Measurements from ENCODE around the gene MPI. TPM values are rescaled to one million over a fixed set of nuclear protein-coding genes. Genes with fewer than 3 reads are reported as not detected.

The MPI gene
- total and polyA plus RNA-seq, 2 of the 8 experiments (the other 6 are each of a cell fraction or from before 2014, with no cell fraction given): 31.0 to 74.8 TPM

GRCh38 chr15:74928771-74929198 is 38.9 kb downstream of the MPI start:
- 92% methylated on average over 5 of the region's 5 CpGs; no CpG with 5 or more reads in 1 of the 2 experiments for WGBS, 2 experiments (ENCODE audit: extremely low coverage in 1 of 2, insufficient coverage in 1 of 2, insufficient read length in 1 of 2, insufficient replicate concordance in 2 of 2, low coverage in 1 of 2, low lambda C conversion rate in 2 of 2, missing lambda C conversion rate in 1 of 2)
- H4K5ac ChIP-seq (ENCODE audit: insufficient read length, low read depth, low read length): no peak overlapping the region
- no peak overlapping the region for H2AK5ac ChIP-seq (ENCODE audit: low read depth, low read length)
- H3K79me1 ChIP-seq (ENCODE audit: low read depth, low read length): no peaks in the 10 kb centered on the region
- no peak overlapping the region for H4K91ac ChIP-seq (replicated peaks; ENCODE audit: insufficient read length, low read length)
- H4K20me1 ChIP-seq (replicated peaks in 1 of 2; ENCODE audit: control insufficient read depth in 1 of 2, insufficient read depth in 2 of 2, low read length in 2 of 2): peaks cover 3 to 4% of the 10 kb centered on the region in 2 experiments
- no peak overlapping the region for H4K8ac ChIP-seq (ENCODE audit: extremely low read depth, insufficient read depth, low read length)
- no peak overlapping the region for H2BK15ac ChIP-seq (ENCODE audit: low read length)
- H2AFZ ChIP-seq (ENCODE audit: low read length): no peak overlapping the region
- H3K27me3 ChIP-seq (replicated peaks in 1 of 4; ENCODE audit: control insufficient read depth in 3 of 4, extremely low read depth in 1 of 4, insufficient read depth in 3 of 4, low read length in 3 of 4): no peaks in the 10 kb centered on the region
- no peaks in the 10 kb centered on the region for H3K4me1 ChIP-seq (replicated peaks in 1 of 4; ENCODE audit: control insufficient read depth in 3 of 4, insufficient read depth in 4 of 4, low read length in 3 of 4)
- H3K23ac ChIP-seq (ENCODE audit: insufficient read length): no peak overlapping the region
- H2BK12ac ChIP-seq (ENCODE audit: low read depth, low read length): no peak overlapping the region
- no peak overlapping the region for H3K27ac ChIP-seq (ENCODE audit: low read depth, low read length)
- H3K9me3 ChIP-seq (ENCODE audit: insufficient read depth in 2 of 2, low read depth in 1 of 2, low read length in 1 of 2): no peaks in the 10 kb centered on the region
- no peak overlapping the region for H3K9ac ChIP-seq (replicated peaks in 1 of 4; ENCODE audit: extremely low read depth in 1 of 4, low read depth in 3 of 4, low read length in 3 of 4)
- peaks cover 3 to 43% of the 10 kb centered on the region in 2 experiments for H3K79me2 ChIP-seq (ENCODE audit: control insufficient read depth in 1 of 2, insufficient read depth in 2 of 2, low read length in 2 of 2)
- H3K23me2 ChIP-seq (ENCODE audit: low read depth, low read length): no peaks in the 10 kb centered on the region
- TF ChIP-seq CREB1 (IDR thresholded peaks at IDR 0.05): no peak
- no peak for TF ChIP-seq ATF2 (IDR thresholded peaks at IDR 0.05; ENCODE audit: low read length)
- no peak for TF ChIP-seq PHF8 (conservative IDR thresholded peaks at IDR 0.05; ENCODE audit: low read depth, low read length)
- no peak for TF ChIP-seq RXRA (IDR thresholded peaks at IDR 0.05; ENCODE audit: insufficient read depth, low read depth, low read length)
- no peak for TF ChIP-seq GABPA (IDR thresholded peaks at IDR 0.05; ENCODE audit: borderline replicate concordance, insufficient read depth, low read length)
- TF ChIP-seq SIRT6 (IDR thresholded peaks at IDR 0.05; ENCODE audit: low read length): no peak
- TF ChIP-seq CTCF (IDR thresholded peaks at IDR 0.05; ENCODE audit: control extremely low read depth in 1 of 3, insufficient read depth in 1 of 3, low read depth in 1 of 3, low read length in 3 of 3): no peak
- TF ChIP-seq SAP30 (IDR thresholded peaks at IDR 0.05; ENCODE audit: insufficient read depth, insufficient replicate concordance, low read length): no peak
- TF ChIP-seq SIN3A (conservative IDR thresholded peaks at IDR 0.05 in 1 of 2, IDR thresholded peaks at IDR 0.05 in 1 of 2; ENCODE audit: low read depth in 1 of 2, low read length in 2 of 2): no peak
- DNase-seq (ENCODE audit: low read depth in 1 of 2, low spot score in 2 of 2) (no peak), FAIRE-seq (no peak)
- H3K14ac ChIP-seq (ENCODE audit: insufficient read length): no peak overlapping the region
- peaks cover 4 to 48% (median 25%) of the 10 kb centered on the region in 4 experiments; a peak in 6 of 8 replicates for H3K36me3 ChIP-seq (ENCODE audit: control insufficient read depth in 2 of 4, insufficient read depth in 4 of 4, low read length in 3 of 4)
- H3K18ac ChIP-seq (ENCODE audit: extremely low read depth, low read length): no peak overlapping the region
- no peak overlapping the region for H2BK120ac ChIP-seq (replicated peaks; ENCODE audit: low read depth, low read length)
- H2BK20ac ChIP-seq (ENCODE audit: low read length): no peak overlapping the region
- no peak overlapping the region for H2BK5ac ChIP-seq (ENCODE audit: low read depth, low read length)
- ChIA-PET CTCF (ENCODE audit: partially characterized antibody) (interaction anchor here (1.6 kb wide), 1 partner anchor 27 kb away, joined by 8 read pairs; no protein-coding TSS in a partner anchor), POLR2A (ENCODE audit: partially characterized antibody) (interaction anchor here (0.6 to 1.4 kb wide), 2 partner anchors 22 to 25 kb away, joined by 4 to 5 read pairs; partner anchors contain the start of gene FAM219B)
- no peak overlapping the region for H3K56ac ChIP-seq (replicated peaks; ENCODE audit: insufficient read length, low read depth, low read length)
- no peak overlapping the region for H3K4me2 ChIP-seq (ENCODE audit: insufficient read depth in 1 of 2, low read depth in 2 of 2, low read length in 2 of 2)
- H3K4ac ChIP-seq (replicated peaks; ENCODE audit: insufficient read length, low read depth, low read length): no peak overlapping the region
- H3K4me3 ChIP-seq (ENCODE audit: extremely low read depth in 1 of 4, insufficient read depth in 2 of 4, low read depth in 3 of 4, low read length in 4 of 4): no peak overlapping the region
